ENCODE measurements around the gene SPC24.

Gene SPC24, protein sequence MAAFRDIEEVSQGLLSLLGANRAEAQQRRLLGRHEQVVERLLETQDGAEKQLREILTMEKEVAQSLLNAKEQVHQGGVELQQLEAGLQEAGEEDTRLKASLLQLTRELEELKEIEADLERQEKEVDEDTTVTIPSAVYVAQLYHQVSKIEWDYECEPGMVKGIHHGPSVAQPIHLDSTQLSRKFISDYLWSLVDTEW

DNA sequence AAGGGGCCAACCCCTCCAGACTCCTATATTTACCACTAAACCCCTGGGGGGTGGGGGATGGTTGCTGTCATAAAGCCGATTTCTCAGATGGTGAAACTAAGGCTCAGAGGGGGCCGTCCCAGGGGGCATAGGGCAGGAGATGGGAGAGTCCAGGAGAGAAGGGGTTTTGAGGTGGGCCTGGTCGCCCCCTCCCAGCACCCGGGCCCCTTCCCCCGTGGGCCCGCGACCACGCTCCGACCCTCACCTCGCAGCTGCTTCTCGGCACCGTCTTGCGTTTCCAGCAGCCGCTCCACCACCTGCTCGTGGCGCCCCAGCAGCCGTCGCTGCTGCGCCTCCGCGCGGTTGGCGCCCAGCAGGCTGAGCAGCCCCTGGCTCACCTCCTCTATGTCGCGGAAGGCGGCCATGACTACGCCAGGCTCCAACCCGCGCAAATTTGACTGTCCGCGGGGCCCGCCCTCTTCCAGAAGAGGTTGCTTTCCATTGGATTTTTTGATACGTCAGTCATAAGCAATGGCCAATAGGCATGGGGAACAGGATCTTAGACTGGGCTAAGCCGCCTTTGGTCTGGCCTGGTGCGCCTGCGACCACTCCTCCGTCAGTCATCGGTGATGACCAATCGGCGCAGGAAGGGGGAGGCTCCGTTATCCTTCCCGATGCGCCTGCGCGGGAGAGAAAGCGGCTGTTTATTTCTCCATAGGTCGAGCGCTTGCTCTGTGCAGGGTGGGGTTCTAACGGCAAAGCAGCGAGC lies at the start of gene SPC24:
Gene SPC24 (minus strand): TSS at position 410 of the 748 bp plus-strand sequence. CDS start 6 bp downstream, at position 404.
- DNase-seq (ENCODE audit: low spot score), result peak; percentile 100

- no peak for DNase-seq (ENCODE audit: low spot score)
Measured at GRCh38 chr19:11204943-11205349, 49.4 kb upstream of the SPC24 start.

DNA sequence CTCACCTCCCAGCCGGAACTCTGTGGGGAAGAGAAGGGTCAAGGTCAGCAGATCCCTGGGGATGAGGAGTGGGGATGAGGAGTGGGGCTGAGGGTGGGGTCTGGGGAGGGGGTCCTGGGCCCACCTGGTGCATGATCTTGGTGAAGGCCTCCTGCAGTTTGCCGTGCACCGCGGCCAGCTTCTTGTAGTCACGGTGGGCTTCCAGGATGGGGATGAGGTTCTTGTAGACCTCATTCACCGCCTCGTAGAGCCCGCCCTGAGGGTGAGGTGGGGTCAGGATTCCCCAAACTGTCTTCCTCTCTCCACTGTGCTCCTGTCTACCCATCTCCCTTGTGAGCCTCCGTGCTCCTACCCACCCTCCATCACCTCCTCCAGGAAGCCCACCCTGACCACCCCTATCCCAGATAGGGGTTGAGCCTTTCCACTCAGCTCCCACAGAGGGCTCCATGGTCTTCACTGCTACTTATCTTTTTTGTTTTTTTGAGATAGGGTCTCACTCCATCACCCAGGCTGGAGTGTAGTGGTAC lies 48.6 kb upstream of the SPC24 start:
- no peak for DNase-seq (ENCODE audit: low spot score)

DNA sequence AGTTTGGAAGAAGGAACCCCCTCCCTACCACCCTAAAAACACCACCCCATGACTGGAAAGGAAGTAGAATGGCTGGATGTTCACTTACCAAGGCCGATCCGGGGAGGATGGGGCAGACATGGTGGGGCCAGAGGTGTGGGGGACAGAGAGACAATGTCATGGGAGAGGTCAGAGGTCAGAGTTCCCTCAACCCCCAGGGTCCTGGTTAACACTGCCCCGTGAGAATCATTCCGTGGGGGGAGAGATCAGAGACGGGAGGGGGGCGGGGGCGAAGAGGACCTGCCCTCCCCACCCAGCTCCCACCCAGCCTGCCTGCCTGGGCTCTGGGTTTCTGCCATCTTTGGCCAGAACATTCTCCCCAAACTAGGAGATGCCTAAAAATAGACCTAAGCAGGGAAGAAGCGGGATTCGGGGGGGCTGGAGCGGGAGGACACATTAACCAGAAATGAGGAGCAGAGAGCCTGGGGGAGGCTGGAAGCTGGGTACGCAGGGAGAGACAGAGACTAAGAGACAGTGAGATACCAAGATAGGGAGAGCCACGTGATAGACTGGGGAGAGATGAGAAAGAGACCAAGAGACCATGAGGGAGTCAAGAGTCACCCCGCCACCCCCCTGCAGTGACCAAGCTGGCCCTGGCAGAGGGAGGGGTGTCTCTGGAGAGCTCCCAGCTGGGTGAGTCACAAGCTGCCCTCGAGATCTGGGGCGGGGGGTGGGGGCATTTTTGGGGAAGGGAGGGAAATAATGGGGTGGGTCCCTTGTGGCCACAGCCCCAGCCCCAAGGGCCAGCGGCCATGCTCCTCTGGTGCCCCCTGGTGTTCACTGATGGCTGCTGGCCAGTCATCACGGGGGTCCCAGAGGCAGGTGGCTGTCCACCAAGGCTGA lies 47.9 kb upstream of the SPC24 start:
- DNase-seq (ENCODE audit: low spot score), result peak; percentile 72

DNA sequence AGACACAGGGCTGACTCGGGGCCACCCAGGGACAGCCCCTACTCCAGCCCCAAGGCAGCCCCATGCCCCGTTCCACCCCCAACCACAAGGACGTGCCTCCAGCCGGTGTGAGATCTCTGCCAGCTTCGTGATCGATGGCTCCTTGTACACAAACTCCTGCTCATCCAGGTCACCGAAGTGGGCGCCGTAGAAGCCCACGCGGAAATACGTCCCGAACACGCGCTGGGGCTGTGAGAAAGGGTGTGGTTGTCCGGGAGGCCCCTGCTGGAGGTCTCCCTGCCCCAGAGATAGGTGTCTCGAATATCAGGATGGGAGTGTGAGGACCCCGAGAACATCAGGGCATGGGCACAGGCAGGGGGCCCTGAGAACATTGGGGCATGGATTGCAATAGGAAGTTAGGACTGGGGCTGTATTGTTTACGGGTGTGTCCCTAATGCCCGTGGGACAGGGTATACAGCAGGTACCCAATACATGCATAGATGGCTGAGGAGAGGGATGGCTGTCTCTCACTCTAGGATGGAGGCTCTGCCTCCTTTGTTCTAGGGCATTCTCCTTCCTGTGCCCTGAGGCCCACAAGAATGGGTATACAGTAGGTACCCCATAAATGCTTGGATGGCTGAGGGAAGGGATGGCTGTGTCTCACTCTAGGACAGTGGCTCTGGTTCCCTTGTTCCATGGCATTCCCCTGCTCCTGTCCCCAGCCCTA lies 47.1 kb upstream of the SPC24 start:
- no peak for DNase-seq (ENCODE audit: low spot score)

- no peak for DNase-seq (ENCODE audit: low spot score)
Measured at GRCh38 chr19:11201791-11202190, 46.2 kb upstream of the SPC24 start.

GRCh38 chr19:11200931-11201330 lies 45.3 kb upstream of the SPC24 start:
- no peak for DNase-seq (ENCODE audit: low spot score)

DNA sequence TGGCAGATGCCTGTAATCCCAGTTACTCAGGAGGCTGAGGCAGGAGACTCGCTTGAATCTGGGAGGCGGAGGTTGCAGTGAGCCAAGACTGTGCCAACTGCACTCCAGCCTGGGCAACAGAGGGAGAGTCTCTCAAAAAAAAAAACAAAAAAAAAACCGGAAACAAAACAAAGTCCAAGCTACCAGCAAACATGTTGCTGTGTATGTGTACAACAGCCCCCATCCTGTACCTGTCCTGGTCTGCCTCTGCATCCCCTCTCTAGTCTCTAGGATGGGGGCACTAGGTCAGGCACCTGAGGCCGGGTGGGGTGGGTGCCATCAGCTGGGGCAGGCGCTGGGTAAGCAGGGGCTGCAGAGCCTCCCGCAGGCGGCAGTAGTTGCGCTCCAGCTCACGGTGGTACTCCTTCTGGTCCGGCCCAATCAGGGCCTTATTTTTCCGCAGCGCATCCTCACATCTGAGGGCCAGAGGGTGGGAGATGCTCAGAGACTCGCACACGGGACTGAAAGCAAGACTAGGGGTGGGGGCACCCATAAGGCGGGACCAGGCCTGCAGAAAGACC lies 44.5 kb upstream of the SPC24 start:
- no peak for DNase-seq (ENCODE audit: low spot score)

GRCh38 chr19:11199517-11199916 lies 43.9 kb upstream of the SPC24 start:
- no peak for DNase-seq (ENCODE audit: low spot score)

DNA sequence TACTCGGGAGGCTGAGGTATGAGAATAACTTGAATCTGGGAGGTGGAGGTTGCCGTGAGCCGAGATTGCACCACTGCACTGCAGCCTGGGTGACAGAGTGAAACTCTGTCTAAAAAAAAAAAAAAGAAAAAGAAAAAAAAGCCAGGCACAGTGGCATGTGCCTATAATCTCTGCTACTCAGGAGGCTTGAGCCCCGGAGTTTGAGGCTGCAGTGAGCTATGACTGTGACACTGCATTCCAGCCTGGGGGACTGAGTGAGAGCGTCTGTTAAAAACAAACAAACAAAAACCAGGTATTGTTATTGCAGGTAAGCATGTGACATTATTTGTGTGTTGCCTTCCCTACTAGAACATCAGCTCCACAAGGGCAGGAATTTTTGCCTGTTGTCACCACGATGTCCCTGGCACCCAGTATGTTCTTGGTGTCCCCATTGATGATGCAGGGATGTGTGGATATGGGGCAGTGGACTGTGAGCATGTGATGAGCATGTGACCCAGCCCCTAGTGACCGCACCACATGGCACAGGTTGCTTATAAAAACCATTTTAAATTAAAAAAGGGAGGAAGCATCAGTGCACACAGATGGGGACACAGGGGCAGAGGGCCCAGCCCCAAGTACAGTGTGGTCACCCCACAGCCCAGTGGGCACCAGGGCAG lies 43.3 kb upstream of the SPC24 start:
- no peak for DNase-seq (ENCODE audit: low spot score)

GRCh38 chr19:11198175-11198534 lies 42.6 kb upstream of the SPC24 start:
- no peak for DNase-seq (ENCODE audit: low spot score)

- DNase-seq (ENCODE audit: low spot score), result peak; percentile 97
Measured at GRCh38 chr19:11197291-11198174, 42.0 kb upstream of the SPC24 start, which contains the start of gene KANK2. TSS of gene KANK2 (minus strand) at chr19:11197545. CDS start at chr19:11194511, 3,034 bp downstream.

GRCh38 chr19:11196406-11197287 lies 41.1 kb upstream of the SPC24 start:
- DNase-seq (ENCODE audit: low spot score), result peak; percentile 32

DNA sequence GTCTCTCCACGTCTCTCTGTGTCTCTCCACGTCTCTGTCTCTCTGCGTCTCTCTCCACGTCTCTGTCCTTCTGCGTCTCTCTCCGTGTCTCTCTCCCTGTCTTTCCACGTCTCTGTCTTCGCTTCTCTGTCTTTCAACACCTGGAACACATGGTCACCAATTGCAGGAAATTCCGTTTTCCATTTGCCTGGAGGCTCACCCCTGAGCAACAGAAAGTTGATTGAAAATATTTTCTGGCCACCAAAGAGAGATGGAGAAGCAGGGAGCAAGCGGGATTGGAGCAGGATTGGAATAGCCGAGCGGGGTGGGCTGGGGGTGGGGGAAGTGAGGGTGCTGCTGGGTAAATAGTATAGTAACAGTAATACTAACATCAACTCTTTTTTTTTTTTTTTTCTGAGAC lies 40.1 kb upstream of the SPC24 start:
- no peak for DNase-seq (ENCODE audit: low spot score)

GRCh38 chr19:11194656-11195558 lies 39.3 kb upstream of the SPC24 start:
- no peak for DNase-seq (ENCODE audit: low spot score)

DNA sequence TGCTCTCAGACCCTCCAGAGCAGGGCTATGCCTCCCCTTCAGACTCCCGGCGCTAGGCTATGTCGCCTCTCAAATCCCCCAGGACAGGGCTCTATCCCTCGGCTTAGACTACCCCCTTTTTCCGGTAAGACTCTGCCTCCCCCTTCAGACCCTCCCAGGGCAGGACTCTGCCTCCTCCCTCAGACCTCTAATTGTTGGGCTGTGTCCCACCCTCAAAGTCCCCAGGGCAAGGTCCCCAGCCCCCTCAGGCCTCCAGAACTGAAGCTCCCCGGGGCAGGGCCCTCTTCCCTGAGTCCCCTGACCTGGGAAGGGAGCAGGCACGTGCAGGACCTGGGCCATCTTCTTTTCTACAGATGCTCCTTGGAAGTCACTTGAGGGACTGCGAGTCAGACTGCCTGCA lies 38.6 kb upstream of the SPC24 start:
- DNase-seq (ENCODE audit: low spot score), result no peak

Measured in germinal center (tissue), 1 donor.